ENCODE data around the gene RBM42.
A peak's percentile ranks its signal among the peaks of the same experiment; 100 is the strongest.

DNA sequence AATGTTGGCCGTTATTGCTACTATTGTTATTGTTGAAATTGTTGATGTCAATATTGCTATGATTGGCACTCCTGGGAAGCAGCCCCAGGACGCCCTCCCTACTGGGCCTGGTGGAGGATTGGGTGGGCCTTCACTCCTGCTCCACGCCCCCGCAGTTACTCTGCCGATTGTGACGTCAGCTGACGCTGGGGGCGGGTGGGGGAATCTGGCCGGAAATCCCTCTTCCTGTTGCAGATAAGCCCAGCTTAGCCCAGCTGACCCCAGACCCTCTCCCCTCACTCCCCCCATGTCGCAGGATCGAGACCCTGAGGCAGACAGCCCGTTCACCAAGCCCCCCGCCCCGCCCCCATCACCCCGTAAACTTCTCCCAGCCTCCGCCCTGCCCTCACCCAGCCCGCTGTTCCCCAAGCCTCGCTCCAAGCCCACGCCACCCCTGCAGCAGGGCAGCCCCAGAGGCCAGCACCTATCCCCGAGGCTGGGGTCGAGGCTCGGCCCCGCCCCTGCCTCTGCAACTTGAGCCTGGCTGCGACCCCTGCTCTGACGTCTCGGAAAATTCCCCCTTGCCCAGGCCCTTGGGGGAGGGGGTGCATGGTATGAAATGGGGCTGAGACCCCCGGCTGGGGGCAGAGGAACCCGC, 12.8 kb downstream of the RBM42 start, which contains the start of gene ETV2:
- TF ChIP-seq, protein P1, sequence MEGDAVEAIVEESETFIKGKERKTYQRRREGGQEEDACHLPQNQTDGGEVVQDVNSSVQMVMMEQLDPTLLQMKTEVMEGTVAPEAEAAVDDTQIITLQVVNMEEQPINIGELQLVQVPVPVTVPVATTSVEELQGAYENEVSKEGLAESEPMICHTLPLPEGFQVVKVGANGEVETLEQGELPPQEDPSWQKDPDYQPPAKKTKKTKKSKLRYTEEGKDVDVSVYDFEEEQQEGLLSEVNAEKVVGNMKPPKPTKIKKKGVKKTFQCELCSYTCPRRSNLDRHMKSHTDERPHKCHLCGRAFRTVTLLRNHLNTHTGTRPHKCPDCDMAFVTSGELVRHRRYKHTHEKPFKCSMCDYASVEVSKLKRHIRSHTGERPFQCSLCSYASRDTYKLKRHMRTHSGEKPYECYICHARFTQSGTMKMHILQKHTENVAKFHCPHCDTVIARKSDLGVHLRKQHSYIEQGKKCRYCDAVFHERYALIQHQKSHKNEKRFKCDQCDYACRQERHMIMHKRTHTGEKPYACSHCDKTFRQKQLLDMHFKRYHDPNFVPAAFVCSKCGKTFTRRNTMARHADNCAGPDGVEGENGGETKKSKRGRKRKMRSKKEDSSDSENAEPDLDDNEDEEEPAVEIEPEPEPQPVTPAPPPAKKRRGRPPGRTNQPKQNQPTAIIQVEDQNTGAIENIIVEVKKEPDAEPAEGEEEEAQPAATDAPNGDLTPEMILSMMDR (IDR thresholded peaks at IDR 0.05 in 2 of 3, conservative IDR thresholded peaks at IDR 0.05 in 1 of 3; ENCODE audit: insufficient read depth in 2 of 3, low read depth in 1 of 3, low read length in 3 of 3), result no peak
- TF ChIP-seq ZNF274 (IDR thresholded peaks at IDR 0.05; ENCODE audit: borderline replicate concordance, low read depth, low read length) (no peak), ZNF140 (CRISPR knock-in tag; IDR thresholded peaks at IDR 0.05) (no peak), HIVEP1 (CRISPR knock-in tag; IDR thresholded peaks at IDR 0.05) (no peak), EHMT2 (IDR thresholded peaks at IDR 0.05) (no peak), SP2 (IDR thresholded peaks at IDR 0.05; ENCODE audit: extremely low read depth, low read depth, low read length, poor library complexity, severe bottlenecking) (no peak), PPARD (CRISPR knock-in tag; IDR thresholded peaks at IDR 0.05) (no peak)
- TF ChIP-seq, protein P2, sequence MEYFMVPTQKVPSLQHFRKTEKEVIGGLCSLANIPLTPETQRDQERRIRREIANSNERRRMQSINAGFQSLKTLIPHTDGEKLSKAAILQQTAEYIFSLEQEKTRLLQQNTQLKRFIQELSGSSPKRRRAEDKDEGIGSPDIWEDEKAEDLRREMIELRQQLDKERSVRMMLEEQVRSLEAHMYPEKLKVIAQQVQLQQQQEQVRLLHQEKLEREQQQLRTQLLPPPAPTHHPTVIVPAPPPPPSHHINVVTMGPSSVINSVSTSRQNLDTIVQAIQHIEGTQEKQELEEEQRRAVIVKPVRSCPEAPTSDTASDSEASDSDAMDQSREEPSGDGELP (CRISPR knock-in tag; IDR thresholded peaks at IDR 0.05; ENCODE audit: borderline replicate concordance), result peak; percentile 77; the same call in 1 of the 2 replicates
- TF ChIP-seq, protein P3, sequence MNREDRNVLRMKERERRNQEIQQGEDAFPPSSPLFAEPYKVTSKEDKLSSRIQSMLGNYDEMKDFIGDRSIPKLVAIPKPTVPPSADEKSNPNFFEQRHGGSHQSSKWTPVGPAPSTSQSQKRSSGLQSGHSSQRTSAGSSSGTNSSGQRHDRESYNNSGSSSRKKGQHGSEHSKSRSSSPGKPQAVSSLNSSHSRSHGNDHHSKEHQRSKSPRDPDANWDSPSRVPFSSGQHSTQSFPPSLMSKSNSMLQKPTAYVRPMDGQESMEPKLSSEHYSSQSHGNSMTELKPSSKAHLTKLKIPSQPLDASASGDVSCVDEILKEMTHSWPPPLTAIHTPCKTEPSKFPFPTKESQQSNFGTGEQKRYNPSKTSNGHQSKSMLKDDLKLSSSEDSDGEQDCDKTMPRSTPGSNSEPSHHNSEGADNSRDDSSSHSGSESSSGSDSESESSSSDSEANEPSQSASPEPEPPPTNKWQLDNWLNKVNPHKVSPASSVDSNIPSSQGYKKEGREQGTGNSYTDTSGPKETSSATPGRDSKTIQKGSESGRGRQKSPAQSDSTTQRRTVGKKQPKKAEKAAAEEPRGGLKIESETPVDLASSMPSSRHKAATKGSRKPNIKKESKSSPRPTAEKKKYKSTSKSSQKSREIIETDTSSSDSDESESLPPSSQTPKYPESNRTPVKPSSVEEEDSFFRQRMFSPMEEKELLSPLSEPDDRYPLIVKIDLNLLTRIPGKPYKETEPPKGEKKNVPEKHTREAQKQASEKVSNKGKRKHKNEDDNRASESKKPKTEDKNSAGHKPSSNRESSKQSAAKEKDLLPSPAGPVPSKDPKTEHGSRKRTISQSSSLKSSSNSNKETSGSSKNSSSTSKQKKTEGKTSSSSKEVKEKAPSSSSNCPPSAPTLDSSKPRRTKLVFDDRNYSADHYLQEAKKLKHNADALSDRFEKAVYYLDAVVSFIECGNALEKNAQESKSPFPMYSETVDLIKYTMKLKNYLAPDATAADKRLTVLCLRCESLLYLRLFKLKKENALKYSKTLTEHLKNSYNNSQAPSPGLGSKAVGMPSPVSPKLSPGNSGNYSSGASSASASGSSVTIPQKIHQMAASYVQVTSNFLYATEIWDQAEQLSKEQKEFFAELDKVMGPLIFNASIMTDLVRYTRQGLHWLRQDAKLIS (CRISPR knock-in tag; IDR thresholded peaks at IDR 0.05), result 0 out of 2 replicates have a peak, but pooled peaks have one; percentile 40

Data from K562 (cell line).